ENCODE data around the gene TMA7B. TPM values are rescaled to one million over a fixed set of nuclear protein-coding genes. Genes with fewer than 3 reads are reported as not detected.

TMA7B gene
- total RNA-seq, 1 donor from 2014 or later, result not detected

DNA sequence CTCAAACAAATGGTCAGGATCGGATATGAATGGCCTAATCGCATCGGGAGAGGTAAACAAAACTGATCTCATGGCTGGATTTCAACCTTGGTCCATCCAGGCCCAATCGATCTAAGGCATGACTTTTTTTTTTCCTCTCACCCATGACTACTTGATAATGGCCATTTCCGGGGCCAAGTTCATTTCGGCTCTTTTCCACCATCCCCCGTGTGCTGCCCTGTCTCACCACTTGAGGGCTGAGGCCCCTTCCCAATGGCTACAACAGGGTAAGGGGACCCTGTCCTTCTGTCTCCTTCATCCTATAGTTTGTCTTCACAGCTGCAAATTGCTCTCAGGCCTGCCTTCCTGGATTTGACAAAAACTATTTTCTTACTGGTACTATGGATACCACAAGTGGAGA lies 32.7 kb upstream of the TMA7B start:
- no peaks in the 10 kb centered on the region for H3K4me1 Mint-ChIP-seq (ENCODE audit: unreplicated experiment)
- peaks cover 17% of the 10 kb centered on the region for H3K27me3 Mint-ChIP-seq
- no peaks in the 10 kb centered on the region for H3K9me3 Mint-ChIP-seq
- DNase-seq (ENCODE audit: extremely low spot score, unreplicated experiment), result no peak
- H3K4me3 Mint-ChIP-seq, result no peak overlapping the region
- no peaks in the 10 kb centered on the region for H3K36me3 Mint-ChIP-seq
- H3K27ac Mint-ChIP-seq, result no peak overlapping the region
- TF ChIP-seq, protein P1, sequence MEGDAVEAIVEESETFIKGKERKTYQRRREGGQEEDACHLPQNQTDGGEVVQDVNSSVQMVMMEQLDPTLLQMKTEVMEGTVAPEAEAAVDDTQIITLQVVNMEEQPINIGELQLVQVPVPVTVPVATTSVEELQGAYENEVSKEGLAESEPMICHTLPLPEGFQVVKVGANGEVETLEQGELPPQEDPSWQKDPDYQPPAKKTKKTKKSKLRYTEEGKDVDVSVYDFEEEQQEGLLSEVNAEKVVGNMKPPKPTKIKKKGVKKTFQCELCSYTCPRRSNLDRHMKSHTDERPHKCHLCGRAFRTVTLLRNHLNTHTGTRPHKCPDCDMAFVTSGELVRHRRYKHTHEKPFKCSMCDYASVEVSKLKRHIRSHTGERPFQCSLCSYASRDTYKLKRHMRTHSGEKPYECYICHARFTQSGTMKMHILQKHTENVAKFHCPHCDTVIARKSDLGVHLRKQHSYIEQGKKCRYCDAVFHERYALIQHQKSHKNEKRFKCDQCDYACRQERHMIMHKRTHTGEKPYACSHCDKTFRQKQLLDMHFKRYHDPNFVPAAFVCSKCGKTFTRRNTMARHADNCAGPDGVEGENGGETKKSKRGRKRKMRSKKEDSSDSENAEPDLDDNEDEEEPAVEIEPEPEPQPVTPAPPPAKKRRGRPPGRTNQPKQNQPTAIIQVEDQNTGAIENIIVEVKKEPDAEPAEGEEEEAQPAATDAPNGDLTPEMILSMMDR (conservative IDR thresholded peaks at IDR 0.05), result peak; percentile 61

DNA sequence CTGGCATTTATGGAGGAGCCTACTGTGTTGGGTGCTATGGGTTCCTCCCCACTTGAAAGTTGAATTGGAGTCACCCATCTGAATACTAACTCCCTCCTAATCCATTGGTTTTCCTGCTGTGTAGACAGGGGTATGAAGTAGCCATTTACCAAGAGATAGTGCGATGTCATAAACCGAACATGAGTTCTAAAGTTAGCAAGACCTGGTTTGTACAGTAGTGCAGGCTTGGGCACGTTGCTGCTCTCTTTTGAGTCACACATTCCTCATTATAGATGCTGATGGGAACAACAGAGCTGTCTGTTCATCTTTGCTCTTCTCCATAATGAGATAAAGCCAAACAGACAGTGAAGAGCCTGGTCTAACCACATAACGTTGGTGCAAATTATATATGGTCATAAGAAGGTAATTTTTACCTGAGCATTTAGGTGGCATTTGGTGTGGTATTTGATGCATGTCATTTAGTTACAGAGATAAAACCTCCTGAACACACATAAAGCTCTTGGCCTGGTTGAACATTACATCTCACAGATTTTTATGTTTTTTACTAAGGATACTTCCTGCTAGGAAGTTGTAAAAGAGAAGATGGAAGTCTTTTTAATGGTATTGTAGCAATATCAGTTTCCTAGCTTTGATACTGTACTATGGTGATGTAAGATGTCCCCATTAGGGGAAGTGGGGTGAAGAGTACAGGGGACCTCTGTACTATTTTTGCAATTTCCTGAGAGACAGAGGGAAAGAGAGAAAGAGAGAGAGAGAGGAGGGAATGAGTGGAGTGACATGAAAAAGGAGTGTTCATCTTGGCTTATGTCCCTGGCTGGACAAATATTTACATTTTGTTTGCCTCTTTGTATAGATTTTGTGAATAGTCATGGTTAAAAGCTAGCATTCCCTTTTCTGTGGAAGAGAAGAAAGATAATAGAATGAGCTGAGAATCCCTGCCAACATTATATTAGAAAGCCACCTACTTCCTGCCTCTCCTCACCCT lies 31.4 kb upstream of the TMA7B start:
- no peaks in the 10 kb centered on the region for H3K9me3 Mint-ChIP-seq
- H3K4me1 Mint-ChIP-seq (ENCODE audit: unreplicated experiment), result no peaks in the 10 kb centered on the region
- TF ChIP-seq, protein P1 (conservative IDR thresholded peaks at IDR 0.05), result no peak
- no peak overlapping the region for H3K4me3 Mint-ChIP-seq
- no peaks in the 10 kb centered on the region for H3K36me3 Mint-ChIP-seq
- H3K27me3 Mint-ChIP-seq, result peaks cover 25% of the 10 kb centered on the region
- no peak overlapping the region for H3K27ac Mint-ChIP-seq
- no peak for DNase-seq (ENCODE audit: extremely low spot score, unreplicated experiment)

DNA sequence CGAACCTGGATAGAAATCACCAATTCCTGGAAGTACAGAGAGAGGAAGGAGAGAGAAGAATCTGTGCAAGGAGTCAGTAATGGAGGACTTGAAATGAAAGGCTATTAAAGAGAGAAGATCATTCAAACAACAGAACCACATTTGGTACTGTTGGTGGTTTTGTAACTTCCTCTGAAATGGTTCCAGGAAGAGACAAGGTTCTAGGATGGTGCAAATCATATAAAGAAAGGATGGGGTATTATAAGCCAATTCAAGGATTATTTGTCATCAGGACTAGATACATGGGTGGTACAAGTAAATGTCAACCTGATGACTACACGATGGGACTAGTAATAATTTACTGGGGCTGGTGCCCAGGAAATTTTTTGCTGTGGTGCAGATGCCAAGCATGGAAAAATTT lies 28.9 kb upstream of the TMA7B start:
- no peak for DNase-seq (ENCODE audit: extremely low spot score, unreplicated experiment)
- H3K27me3 Mint-ChIP-seq, result peaks cover 40% of the 10 kb centered on the region
- H3K4me3 Mint-ChIP-seq, result no peak overlapping the region
- H3K36me3 Mint-ChIP-seq, result no peaks in the 10 kb centered on the region
- no peaks in the 10 kb centered on the region for H3K9me3 Mint-ChIP-seq
- H3K4me1 Mint-ChIP-seq (ENCODE audit: unreplicated experiment), result peaks cover 5% of the 10 kb centered on the region
- H3K27ac Mint-ChIP-seq, result no peak overlapping the region
- TF ChIP-seq, protein P1 (conservative IDR thresholded peaks at IDR 0.05), result no peak

DNA sequence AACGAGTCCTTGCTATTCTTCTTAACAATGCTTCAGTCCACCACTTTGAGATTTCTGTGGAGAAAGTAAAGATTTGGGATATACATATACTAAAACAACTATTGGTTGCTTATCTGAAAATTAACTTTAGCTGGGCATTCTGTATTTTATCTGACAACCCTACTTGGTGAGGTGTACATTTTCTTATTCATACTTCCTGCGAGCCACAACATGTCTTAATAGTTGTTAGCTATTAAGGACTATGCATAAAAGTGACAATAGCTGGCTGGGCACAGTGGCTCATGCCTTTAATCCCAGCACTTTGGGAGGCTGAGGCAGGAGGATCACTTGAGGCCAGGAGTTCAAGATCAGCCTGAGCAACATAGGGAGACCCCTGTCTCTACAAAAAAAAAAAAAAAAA lies 28.0 kb upstream of the TMA7B start:
- H3K36me3 Mint-ChIP-seq, result no peaks in the 10 kb centered on the region

DNA sequence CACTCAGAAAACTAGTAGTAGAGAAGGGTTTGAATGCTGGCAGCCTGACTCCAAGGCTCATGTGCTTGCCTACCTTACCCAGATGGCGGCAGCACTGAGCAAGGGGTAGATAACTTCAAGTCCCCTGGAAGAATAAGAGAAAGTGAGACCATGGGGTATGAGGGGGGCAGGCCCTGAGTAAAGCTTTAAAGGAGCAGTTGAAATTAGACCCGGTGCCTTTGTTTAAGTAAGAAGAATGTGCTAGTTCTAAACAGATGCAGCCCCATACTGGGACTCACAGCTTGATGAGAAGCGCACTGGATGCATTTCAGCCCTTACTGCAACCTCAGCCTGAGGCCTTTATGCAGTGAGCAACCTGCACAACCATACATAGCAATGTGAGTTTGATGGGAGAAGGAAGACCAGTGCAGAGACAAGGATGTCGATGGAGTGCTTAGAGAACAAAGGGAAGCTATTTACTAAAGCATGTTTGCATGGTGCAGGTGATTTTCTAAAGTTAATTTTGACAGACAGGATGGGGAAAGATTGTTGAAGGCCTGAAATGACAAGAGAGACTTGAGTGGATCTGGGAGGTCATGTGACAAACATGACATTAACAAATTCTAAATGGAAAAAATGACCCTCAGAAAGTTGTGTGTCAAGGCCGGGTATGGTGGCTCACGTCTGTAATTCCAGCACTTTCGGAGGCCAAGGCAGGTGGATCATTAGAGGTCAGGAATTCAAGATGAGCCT lies 27.1 kb upstream of the TMA7B start:
- Mint-ChIP-seq H3K4me1 (ENCODE audit: unreplicated experiment) (peaks cover 5% of the 10 kb centered on the region), H3K27ac (no peak overlapping the region), H3K9me3 (no peaks in the 10 kb centered on the region), H3K27me3 (peaks cover 47% of the 10 kb centered on the region), H3K4me3 (no peak overlapping the region), H3K36me3 (no peaks in the 10 kb centered on the region)
- TF ChIP-seq, protein P1 (conservative IDR thresholded peaks at IDR 0.05), result peak; percentile 72
- no peak for DNase-seq (ENCODE audit: extremely low spot score, unreplicated experiment)

More for the DNA sequence above, 28.0 kb upstream of the TMA7B start:
- no peak overlapping the region for H3K4me3 Mint-ChIP-seq
- no peak for DNase-seq (ENCODE audit: extremely low spot score, unreplicated experiment)
- peaks cover 46% of the 10 kb centered on the region for H3K27me3 Mint-ChIP-seq
- no peaks in the 10 kb centered on the region for H3K9me3 Mint-ChIP-seq
- peaks cover 5% of the 10 kb centered on the region for H3K4me1 Mint-ChIP-seq (ENCODE audit: unreplicated experiment)
- no peak overlapping the region for H3K27ac Mint-ChIP-seq
- TF ChIP-seq, protein P1 (conservative IDR thresholded peaks at IDR 0.05), result no peak
